H1 (cell line): ENCODE measurements around the gene DIPK1A. TPM values are rescaled to one million over a fixed set of nuclear protein-coding genes. Genes with fewer than 3 reads are reported as not detected.

ENCODE experiments used
- TEAD4 ChIP-seq: IDR thresholded peaks from 2 replicates; pipeline ENCODE4 v1.6.1; 2012; ENCODE audit warnings: low read depth, low read length, inconsistent platforms, mixed read lengths
- polyA plus RNA-seq, 7 experiments: library from polyadenylated mRNA; depleted of rRNA in 3 of 7; stranded (reverse) in 5 of 7; unstranded in 2 of 7; fragments of >200 nt in 5 of 7; fragments of 200-250 nt in 2 of 7; gene quantifications; 1 replicate in 5 of 7; 2 replicates in 1 of 7; 4 replicates in 1 of 7; pipeline versions ENCODE4 v1.2.1 to v1.2.3, GENCODE V29; 2011 to 2013; ENCODE audit warnings: missing spikeins in 2 of 7, mixed read lengths in 2 of 7
- total RNA-seq: library from RNA; stranded (reverse); fragmentation: NEBNext Ultra II Directional; extraction: Animal tissue kit (Norgen Biotek cat#: 25700); gene quantifications from 2 replicates; pipeline ENCODE4 v1.2.1, GENCODE V29; 2021

Gene DIPK1A
- total and polyA plus RNA-seq, 2 of the 8 experiments (the other 6 are each of a cell fraction or from before 2014, with no cell fraction given) = 2.5 to 5.0 TPM

GRCh38 chr1:92844439-92844838 lies 116.8 kb downstream of the DIPK1A start (continued):
- TF ChIP-seq TEAD4 = no peak
